Endothelial cell of umbilical vein (primary cell): ENCODE results near the gene TM4SF4.

Source experiments
- EZH2 ChIP-seq: IDR thresholded peaks from 2 replicates; pipeline ENCODE4 v1.6.1; 2012; ENCODE audit warnings: borderline replicate concordance, low read depth, mild to moderate bottlenecking, moderate library complexity, low read length, inconsistent platforms; ENCODE audit not compliant: severe bottlenecking
- JUN ChIP-seq: IDR thresholded peaks from 2 replicates; pipeline ENCODE4 v1.6.1; 2011; ENCODE audit warnings: borderline replicate concordance, low read depth; ENCODE audit not compliant: insufficient read length, insufficient read depth
- MYC ChIP-seq: IDR thresholded peaks from one replicate; pipeline ENCODE4 v1.6.1; 2011; ENCODE audit warnings: mild to moderate bottlenecking, low read depth, low read length
- POLR2A ChIP-seq: IDR thresholded peaks from 2 replicates; pipeline ENCODE4 v1.6.1; 2012; ENCODE audit warnings: low read depth, mild to moderate bottlenecking, control low read depth, low read length
- POLR2AphosphoS5 ChIP-seq: IDR thresholded peaks from 2 replicates; pipeline ENCODE4 v1.6.1; 2012; ENCODE audit warnings: low read depth, mild to moderate bottlenecking, control low read depth, low read length, moderate library complexity; ENCODE audit not compliant: insufficient read depth
- TF ChIP-seq, protein P1 (sequence below), 2 donors: IDR thresholded peaks; 1 replicate in 1 of 2; 2 replicates in 1 of 2; pipeline ENCODE4 v1.5.1; 2011; ENCODE audit warnings: low read length in 2 of 2, mild to moderate bottlenecking in 2 of 2, moderate library complexity in 2 of 2, control low read depth in 1 of 2, inconsistent platforms in 1 of 2, low read depth in 1 of 2; ENCODE audit not compliant: insufficient read depth in 1 of 2; ENCODE audit errors: extremely low read depth in 1 of 2
- TF ChIP-seq, protein P2 (sequence below): IDR thresholded peaks from 2 replicates; pipeline ENCODE4 v1.6.1; 2011; ENCODE audit not compliant: insufficient read depth, insufficient read length

DNA sequence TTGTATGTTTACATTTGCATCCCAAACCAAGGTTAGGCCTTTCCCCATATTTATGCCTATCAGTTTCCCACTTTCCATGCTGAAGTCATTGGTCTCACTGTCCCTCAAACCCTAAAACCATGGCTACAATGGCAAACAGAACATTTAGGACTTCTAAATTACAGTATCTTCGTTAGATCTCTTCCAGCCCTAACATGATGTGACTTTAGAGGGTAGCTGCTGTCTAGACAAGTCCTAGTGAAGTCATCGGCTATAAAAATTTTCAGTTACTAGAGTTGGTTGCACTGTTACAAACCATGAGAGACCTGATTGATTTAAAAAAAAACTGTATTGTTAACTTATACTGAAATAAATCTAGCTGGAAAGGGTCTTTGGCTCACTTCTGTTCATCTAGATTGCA, 54.6 kb downstream of the TM4SF4 start:
- TF ChIP-seq POLR2A (no peak), POLR2AphosphoS5 (no peak), EZH2 (no peak), JUN (no peak), MYC (no peak)
- TF ChIP-seq, protein P1, sequence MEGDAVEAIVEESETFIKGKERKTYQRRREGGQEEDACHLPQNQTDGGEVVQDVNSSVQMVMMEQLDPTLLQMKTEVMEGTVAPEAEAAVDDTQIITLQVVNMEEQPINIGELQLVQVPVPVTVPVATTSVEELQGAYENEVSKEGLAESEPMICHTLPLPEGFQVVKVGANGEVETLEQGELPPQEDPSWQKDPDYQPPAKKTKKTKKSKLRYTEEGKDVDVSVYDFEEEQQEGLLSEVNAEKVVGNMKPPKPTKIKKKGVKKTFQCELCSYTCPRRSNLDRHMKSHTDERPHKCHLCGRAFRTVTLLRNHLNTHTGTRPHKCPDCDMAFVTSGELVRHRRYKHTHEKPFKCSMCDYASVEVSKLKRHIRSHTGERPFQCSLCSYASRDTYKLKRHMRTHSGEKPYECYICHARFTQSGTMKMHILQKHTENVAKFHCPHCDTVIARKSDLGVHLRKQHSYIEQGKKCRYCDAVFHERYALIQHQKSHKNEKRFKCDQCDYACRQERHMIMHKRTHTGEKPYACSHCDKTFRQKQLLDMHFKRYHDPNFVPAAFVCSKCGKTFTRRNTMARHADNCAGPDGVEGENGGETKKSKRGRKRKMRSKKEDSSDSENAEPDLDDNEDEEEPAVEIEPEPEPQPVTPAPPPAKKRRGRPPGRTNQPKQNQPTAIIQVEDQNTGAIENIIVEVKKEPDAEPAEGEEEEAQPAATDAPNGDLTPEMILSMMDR (IDR thresholded peaks at IDR 0.05; ENCODE audit: extremely low read depth in 1 of 2, insufficient read depth in 1 of 2, low read depth in 1 of 2, low read length in 2 of 2), result no peak
- TF ChIP-seq, protein P2, sequence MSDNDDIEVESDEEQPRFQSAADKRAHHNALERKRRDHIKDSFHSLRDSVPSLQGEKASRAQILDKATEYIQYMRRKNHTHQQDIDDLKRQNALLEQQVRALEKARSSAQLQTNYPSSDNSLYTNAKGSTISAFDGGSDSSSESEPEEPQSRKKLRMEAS, result no peak
